Fibroblast of the aortic adventitia (primary cell): ENCODE measurements around the gene FGF16. TPM values are rescaled to one million over a fixed set of nuclear protein-coding genes. Genes with fewer than 3 reads are reported as not detected.
A peak's percentile ranks its signal among the peaks of the same experiment; 100 is the strongest.
"Not testable (repeated sequence)": the region's sequence is repeated elsewhere in the genome, so short reads cannot be mapped to it uniquely, and the experiment has no call there.

Source experiments
- DNase-seq: peaks from one replicate; pipeline ENCODE4 v3.0.0-alpha.2; 2010; ENCODE audit warnings: low read depth
- H3K4me3 ChIP-seq: 2 replicates; pipeline ENCODE4 v1.5.1; 2011; ENCODE audit warnings: low read depth, mild to moderate bottlenecking, control low read depth, low read length, moderate library complexity
- total RNA-seq: library from RNA; depleted of rRNA; stranded (reverse); fragments of >200 nt; gene quantifications from 2 replicates; pipeline ENCODE4 v1.2.3, GENCODE V29; 2012; ENCODE audit warnings: low replicate concordance
- TF ChIP-seq, protein P1 (sequence below): IDR thresholded peaks from 2 replicates; pipeline ENCODE4 v1.5.1; 2011; ENCODE audit warnings: mild to moderate bottlenecking, low read length, control low read depth, inconsistent platforms; ENCODE audit not compliant: insufficient read depth

FGF16 gene
- total RNA-seq = 1.8 and 5.9 TPM in 2 replicates

DNA sequence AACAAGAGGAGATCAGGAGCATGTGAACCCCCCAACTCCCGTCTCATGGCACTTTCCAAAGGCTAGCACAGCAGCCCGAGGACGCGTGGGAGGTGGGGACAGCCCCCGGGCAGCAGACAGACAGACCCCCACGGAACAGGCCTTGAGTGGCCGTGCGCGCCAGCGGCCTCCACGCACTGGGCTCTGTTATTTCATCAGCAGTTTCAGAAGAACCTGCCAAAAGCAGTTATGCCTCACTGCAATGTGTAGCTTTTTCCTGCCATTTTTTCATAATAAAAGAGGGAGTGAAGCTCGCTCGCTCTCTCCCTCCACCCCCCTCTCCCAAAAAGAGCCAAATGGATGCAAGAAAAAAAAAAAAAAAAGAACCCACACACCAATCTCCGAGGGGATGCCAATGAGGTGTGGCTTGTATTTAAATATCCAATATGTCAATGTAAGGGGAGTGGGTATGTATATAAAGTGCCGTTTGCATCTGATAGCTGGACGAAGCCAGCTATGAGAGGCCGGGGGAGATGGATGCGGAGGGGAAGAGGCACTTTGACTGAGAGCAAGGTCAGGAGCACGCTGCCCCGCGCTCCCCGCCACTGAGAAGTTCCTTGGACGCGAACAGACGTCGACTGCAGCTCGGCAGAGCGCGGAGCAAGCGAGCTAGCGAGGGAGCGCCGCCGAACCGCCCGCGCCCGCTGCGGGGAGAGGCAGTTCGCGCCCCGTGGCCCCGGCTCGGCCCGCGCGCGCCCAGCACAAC, at the start of gene FGF16:
Gene FGF16, plus strand, starts transcription at position 482 of the 745 bp plus-strand sequence. CDS start 286 bp downstream, outside the sequence.
- H3K4me3 ChIP-seq = peak within 1 kb of the TSS; percentile 60
- peak; percentile 74 for DNase-seq
- TF ChIP-seq, protein P1, sequence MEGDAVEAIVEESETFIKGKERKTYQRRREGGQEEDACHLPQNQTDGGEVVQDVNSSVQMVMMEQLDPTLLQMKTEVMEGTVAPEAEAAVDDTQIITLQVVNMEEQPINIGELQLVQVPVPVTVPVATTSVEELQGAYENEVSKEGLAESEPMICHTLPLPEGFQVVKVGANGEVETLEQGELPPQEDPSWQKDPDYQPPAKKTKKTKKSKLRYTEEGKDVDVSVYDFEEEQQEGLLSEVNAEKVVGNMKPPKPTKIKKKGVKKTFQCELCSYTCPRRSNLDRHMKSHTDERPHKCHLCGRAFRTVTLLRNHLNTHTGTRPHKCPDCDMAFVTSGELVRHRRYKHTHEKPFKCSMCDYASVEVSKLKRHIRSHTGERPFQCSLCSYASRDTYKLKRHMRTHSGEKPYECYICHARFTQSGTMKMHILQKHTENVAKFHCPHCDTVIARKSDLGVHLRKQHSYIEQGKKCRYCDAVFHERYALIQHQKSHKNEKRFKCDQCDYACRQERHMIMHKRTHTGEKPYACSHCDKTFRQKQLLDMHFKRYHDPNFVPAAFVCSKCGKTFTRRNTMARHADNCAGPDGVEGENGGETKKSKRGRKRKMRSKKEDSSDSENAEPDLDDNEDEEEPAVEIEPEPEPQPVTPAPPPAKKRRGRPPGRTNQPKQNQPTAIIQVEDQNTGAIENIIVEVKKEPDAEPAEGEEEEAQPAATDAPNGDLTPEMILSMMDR = no peak

GRCh38 chrX:77398330-77398954, 48.7 kb upstream of the FGF16 start:
- DNase-seq = peak; percentile 35
- no peak overlapping the region for H3K4me3 ChIP-seq
- TF ChIP-seq, protein P1 = no peak

DNA sequence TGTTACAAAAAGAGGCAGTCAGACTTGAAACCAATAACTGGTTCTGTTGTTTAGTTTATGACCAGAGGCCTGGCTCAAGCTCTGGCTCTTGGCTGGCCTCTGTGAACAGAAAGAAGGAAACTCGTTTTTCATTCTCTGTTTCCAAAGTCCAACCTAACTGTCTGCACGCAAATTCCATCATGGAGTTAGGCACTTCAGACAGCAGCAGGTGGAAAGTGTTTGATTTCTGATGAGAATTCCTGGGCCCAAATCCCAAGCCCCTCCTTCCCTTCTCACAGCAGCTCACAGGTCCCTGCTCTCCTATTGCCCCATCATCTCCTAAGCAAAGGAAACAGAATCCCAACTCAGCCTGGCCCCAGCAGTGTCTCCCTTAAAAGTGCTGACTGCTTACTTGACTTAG, 42.8 kb upstream of the FGF16 start:
- TF ChIP-seq, protein P1 = no peak
- DNase-seq = peak; percentile 91

GRCh38 chrX:77407821-77408220, 39.4 kb upstream of the FGF16 start:
- H3K4me3 ChIP-seq, DNase-seq: not testable (repeated sequence)

More for the DNA sequence above, 42.8 kb upstream of the FGF16 start:
- H3K4me3 ChIP-seq = no peak overlapping the region

GRCh38 chrX:77412631-77413030, 34.6 kb upstream of the FGF16 start:
- DNase-seq = no peak
- TF ChIP-seq, protein P1 = no peak
- no peak overlapping the region for H3K4me3 ChIP-seq

DNA sequence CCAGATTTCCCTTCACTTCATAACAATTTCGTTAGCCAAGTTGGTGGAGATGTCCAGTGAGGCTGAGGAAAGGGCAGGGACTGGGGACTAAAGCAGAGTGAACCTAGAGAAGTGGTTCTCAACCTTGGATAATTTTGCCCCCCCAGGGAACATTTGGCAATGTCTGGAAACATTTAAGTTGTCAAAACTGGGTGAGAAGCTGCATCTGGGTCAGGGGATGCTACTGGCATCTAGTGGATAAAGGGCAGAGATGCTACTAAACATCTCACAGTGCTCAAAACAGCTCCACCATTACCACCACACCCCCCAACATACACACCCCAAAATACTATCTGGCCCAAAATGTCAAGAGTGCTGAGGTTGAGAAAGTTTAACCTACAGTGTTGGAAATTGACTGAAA, 32.0 kb upstream of the FGF16 start:
- DNase-seq = peak; percentile 82
- no peak overlapping the region for H3K4me3 ChIP-seq
- TF ChIP-seq, protein P1 = peak; percentile 52

- DNase-seq = peak; percentile 33
- no peak overlapping the region for H3K4me3 ChIP-seq
- TF ChIP-seq, protein P1 = no peak
These were observed 31.3 kb upstream of the FGF16 start for GRCh38 chrX:77415882-77416281.
